HG03196 (cell line): ENCODE results near the gene GRB10.

Experiments used
- ATAC-seq: cut with Tn5 transposase; IDR thresholded peaks from one replicate; pipeline ENCODE4 v1.9.1; 2021; ENCODE audit not compliant: unreplicated experiment

The GRB10 gene

DNA sequence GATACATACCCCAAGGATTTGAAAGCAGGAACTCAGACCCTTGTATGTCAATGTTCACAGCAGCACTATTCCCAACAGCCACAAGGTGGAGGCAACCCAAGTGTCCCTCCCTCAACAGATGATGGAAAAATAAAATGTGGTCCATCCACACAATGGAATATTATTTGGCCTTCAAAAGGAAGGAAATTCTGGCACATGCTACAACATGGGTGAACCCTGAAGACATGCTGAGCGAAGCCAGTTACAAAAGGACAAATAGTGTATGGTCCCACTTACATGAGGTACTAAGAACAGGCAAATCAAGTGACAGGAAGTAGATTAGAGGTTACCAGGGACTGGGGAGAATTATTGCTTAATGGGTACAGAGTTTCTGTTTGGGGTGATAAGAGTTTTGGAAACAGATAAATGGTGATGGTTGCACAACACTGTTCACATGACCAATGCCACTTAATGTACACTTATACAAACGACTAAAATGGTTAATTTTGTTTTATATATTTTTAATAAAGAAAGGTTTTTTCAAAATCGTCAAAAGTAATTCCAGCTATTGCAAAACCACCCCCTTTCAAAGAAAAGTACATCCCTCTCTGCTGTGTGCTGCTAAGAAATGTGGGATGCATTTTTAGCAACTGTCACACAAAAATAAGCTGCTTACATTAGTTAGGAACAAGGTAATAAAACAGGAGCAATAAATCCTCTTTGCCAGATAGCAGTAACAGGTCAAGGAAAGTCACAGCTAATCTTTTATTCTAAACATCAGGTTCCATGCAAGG lies 85.7 kb downstream of the GRB10 start:
- ATAC-seq: no peak

DNA sequence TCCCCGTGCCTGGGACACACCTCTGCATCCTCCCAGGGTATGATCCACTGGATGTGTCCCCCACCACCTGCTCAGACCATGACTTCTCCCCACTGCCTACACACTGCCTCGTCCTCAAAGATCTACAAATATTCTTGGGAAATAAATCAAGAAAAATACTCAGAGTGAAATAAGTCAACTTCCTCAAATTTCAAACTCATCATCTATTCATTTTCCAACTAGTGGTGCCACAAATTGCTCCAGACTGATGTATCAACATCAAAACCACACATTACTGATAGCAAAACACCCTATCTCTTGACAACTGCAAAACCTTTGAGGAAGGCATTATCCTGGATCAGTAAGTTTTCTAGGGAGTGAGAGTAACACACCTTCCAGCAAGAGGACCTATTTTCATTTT lies 87.7 kb downstream of the GRB10 start:
- no peak for ATAC-seq

DNA sequence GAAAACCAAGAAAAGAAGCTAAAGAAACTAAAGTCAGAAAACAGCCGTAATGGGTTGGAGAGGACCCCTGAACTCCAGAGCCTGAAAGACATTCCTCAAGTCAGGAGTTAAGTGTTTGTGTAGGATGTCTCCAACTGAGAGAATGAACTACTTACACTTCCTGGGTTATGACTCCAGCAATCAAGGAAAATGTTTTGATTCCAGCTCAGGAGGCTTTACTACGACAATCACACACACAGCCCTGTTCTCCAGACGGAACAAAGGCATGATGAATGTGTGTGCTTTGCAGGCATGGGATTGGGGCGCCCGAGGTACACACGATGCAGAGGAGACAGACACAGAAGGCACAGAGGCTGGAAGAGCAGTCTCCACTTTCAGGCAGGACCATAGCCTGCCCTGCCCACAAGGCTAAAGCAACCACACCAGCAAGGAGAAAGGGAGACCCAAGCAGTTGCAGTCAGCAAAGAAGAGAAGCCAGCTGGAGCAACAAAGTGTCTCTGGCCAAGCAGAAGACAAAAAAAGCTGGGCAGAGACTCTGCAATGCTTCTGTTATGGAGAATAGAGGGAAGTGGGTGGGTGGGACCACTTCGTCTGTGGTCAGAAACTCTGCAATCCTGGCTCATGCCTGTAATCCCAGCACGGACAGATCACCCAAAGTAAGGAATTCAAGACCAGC lies 89.1 kb downstream of the GRB10 start:
- no peak for ATAC-seq

DNA sequence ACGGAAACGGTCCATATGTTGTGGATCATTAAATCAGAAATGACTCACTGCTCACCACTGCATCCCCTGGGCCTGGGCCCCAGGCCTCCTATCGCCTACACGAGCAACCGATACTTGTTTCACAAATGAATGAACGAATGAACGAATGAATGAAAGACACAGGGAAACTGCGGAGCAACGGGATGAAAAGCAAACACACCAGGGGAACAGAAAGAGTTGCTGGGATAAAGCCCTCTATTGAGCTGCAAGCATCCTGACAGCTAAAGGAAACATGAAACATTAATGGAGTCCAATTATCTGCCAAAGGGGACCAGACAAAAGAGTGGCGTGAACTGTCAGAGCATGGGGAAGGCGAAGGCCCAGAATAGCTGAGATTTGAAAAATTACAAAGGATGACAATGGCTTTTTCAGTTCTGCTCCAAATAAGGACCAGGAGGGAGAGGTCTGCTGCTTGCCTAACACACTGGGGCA lies 92.1 kb downstream of the GRB10 start:
- no peak for ATAC-seq

DNA sequence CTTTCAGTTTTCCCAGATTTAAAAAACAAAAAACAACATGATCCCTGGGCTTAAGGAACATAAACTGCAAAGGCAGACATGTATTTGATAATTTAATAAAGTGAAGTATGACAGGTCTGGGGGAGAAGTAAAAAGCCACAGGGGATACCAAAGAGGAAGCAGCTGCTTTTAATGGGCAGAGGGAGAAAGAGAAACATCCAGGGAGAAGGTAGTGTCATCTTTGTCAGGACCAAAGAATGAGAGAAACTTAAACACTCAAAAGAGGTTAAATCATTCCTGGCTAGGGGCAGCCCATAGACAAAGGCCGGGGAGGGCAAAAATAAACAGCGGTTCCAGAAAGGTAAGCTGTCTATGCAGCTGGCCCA lies 94.5 kb downstream of the GRB10 start:
- no peak for ATAC-seq

DNA sequence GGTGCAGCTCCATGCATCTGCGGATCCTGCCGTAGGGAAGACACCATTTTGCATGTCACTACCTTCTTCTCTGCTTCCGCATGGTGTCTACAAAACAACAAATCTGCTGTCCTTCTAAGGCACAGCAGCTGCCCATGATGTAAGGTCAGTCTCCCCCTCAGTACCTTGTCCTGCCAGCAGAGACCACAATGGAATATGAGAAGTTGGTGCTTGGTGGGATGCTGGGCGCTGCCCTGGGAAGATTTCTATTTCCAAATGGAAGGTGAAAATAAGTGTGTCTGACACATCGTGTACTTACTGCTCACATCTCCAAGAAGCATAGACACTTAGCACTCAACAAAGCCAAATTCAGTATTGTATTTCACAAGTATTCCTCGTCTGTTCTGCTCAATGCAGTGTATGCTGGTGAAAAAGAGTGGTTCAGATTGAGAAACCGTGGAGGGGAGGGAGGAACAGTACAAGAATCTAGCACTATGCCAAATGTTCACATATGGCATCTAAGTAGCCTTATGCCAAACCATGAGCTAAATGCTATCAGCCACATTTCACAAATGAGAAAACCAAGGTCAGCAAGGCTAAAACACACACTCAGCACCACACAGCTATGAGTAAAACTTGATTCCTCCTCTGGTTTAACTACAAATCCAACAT lies 95.0 kb downstream of the GRB10 start:
- ATAC-seq: no peak

DNA sequence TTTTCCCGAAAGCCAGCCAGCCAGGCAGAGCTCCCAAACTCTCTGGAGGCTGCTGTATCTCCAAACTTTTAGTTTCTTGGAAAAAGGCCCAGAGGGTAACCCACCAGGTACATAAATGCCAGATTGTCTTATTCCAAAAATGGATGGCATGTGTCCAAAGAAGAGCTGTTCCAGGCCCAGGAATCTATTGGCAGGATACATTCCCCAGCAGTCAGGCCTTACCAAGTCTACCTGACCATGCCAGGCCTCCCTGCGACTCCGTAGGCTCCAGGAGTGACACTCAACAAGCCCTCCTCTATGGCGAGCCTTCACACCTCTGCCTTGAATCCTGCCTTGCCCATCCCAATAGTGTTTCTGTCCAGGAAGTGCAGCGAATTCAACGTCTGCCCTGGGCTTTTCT lies 95.6 kb downstream of the GRB10 start:
- ATAC-seq: no peak

DNA sequence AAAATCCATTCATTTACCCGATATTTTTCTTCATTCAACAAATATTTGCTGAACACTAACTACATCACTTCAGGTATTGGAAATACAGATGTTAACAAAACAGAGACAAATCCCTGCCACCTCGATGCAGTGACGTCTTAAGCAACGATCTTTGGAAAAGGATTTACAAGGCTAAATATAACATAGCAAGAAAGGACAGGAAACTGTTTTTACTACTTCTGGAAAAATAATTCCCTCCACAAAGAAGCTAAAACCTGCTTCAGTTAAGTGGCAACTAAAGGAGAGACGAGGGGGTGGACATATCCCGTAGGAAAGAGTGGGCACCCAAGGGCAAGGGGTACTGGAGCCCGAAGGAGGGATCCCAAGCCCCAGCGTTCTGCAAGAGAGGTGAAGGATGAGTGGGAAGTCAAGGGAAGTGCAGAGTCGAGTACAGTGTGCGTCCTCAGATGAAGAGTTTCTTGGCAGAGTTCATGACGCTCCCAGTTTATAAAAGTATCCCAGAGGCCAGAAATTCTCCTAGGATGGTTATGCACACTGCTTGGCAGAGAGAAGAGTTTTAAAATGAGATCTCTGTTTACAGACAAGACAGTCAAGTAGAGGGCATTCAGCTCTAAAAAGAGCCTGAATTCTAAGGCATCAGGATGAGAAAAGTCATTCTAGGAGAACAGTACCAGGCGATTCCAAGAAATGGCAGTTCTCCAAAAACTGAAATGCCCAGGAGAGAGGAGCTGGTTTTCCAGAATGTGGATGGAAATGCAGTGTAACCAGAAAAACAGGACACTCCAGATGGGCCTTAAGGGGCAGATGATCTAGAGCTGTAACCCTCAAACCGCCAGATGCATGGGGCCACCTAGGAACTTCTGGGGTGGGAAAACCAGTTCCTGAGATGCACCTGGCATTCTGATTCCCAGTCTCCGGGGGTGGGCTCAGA lies 97.3 kb downstream of the GRB10 start:
- ATAC-seq: no peak

DNA sequence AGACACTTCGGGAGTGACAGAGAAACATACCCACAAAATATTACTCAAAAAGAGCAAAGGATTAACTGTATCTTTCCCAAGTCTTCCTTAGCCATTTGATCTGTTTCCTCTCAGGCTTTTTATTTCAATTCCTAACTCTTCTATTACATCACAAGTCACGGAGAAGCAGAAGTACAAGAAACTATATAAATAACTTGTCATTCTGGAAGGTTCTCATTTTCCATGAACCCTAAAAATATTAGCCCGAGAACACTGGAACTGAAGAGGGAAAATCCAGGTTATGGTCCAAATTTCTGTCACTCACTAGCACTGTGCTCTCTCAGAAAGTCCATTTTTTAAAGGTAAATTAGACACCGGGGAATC lies 98.0 kb downstream of the GRB10 start:
- ATAC-seq: no peak

DNA sequence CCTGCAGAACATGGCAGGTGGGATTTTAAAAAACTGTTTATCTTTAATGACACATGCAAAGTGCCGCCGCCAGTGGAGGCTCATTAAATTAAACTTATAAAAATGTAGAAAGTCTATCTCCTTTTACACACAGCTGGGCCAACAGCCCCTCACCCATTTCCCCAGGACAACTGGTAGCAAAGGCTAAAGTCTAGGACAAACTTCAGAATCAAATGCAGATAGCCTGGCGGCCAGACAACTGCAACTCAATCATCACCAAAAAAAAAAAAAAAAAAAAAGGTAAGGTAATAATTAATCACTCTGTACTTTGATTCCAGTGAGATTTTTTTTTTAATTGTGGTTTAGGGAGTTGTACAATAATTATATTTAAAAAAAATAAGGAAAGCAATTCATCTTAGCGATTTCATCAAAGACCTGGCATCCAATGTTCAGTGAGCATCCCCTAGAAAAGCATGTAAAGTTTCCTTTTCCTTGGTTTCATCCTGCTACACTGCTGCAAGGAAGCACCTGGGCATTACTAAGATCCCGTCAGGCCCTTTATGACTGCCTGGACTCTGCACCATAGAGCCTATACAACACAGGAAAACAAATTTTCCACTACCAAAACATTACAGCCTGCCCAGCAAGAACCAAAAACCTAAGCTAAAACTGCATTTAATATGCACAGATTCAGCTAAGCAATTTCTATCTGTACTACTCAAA lies 98.5 kb downstream of the GRB10 start:
- no peak for ATAC-seq

DNA sequence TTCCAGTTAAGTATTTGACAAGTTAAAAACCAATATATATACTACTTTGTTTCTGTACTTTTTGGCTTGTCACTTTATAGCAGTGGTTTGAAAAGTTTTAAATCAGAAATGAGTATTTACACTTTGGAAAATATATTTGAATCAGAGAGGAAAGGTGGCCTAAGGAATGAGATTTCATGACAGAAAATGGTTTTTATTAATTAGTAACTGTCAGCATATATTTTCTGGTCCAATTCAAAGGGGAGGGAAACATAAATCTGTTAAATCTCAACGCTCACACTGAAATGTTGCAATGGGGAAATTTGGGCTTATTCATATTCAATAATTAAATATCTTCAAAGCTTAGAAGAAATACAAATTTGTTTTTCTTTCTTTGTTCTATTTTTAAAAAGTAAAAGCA lies 100.1 kb downstream of the GRB10 start:
- ATAC-seq: no peak

DNA sequence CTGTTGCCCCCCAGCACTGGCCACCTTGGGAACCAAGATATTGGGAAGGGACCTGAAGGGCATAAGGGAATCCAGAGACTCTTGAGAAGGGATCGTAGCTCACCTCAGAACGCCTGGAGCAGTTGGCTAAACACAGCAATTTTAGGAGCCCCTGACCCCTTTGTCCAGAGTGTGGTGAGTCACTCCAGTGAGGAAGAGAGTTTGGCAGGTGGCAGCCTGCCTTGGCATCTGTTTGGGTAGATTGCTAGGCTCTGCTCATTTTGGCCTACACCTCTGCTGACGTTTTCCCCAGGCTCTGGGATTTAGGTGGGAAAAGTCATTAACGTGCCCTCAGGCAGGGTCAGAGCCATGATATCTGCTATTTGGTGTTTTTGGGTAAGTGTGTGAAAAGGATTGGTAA lies 100.6 kb downstream of the GRB10 start:
- no peak for ATAC-seq

DNA sequence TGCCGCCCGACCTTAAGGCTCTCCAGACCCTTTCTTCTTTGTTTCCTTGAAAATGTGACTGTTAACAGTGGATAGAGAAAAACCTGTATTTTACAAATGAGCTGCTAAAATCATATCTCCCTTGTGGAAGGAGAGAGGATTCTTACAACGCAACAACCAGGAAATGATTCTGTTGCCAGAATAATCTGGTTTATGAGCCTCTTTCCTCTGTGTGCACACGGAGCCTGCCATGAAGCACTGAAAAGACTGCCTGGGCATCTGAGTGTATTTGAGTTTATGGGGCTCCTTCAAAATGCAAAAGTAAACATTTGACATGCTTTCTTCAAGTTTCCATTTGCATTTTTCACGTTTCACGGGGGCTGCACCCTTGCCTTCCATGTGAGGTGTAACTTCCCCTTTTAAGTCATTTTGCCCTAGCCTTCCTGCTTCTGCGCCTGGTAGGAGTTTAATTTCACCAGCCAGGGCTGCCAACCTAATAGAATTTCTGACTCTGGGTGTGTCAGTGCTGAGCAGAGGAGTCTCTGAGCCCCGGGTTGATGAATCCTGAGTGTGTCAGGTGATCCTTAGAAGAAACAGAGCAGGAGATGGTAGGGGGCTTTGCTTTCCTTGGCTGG lies 101.2 kb downstream of the GRB10 start:
- no peak for ATAC-seq

DNA sequence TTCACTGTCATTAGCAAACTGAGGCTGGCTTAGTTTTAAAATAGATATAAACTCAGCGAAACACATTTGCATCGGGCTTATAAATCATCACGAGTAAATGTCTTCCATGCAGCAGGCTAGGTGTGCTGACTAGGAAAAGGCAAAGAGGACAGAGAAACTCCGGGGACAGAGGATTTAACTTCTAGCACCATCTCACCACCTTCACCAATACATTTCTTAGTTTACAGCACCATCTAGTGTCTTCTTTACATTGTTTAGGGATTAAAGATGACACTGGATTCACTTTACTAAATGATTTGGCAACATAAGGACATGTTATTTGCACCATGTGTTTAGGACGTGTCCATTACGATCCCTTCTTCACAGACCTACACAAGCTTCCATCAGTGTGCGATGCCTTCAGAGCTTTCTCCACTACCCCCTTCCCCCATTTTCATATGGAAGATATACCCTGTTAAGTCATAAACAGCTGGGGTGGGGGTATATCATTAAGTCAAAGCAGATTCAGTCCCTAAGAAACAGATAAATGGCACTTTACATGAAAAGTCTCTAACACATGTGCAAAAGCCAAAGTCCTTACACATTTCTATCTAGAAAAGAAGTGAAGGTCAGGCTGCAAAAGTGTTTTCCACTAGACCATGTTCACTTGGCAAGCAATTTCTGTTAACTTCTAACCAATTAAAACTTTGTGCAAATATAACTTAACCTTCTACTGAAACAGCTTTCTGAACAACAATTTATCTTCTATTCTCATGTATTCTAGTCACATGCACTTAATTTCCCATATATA lies 103.3 kb downstream of the GRB10 start:
- ATAC-seq: peak; percentile 62

DNA sequence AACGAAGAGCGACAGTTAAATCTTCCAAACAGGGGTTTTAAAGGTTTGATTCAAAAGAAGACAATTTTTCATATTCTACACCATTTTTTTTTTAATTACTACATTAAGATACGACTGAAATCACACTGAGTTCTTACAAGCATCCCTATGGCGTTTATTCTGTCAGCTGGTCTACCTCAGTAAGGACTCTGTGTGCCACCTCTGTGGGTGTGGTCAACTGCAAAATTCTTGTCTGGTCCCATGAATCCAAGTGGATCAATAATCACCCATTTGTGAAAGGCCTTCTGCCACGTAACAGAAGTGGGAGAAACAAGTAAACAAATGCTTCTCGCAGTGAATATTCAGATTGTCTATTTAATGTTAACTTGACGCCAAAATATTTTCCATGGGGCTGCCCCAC lies 104.1 kb downstream of the GRB10 start:
- ATAC-seq: no peak

DNA sequence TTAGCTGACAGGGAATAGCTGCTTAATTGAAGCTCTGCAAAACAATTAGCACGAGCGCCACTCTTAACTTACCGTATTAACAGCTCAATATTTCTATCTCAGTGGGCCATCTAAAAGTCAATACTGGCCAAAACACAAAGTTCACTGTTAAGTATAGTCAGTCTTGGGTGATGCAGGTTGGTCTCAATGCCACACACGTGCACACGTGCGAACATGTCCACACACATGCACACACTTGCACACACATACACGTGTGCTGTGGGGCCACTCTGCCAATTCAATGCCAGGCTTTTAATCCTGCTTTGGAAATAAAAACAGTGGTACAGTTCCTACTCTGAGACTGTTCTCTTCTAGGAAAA lies 105.1 kb downstream of the GRB10 start:
- ATAC-seq: no peak

DNA sequence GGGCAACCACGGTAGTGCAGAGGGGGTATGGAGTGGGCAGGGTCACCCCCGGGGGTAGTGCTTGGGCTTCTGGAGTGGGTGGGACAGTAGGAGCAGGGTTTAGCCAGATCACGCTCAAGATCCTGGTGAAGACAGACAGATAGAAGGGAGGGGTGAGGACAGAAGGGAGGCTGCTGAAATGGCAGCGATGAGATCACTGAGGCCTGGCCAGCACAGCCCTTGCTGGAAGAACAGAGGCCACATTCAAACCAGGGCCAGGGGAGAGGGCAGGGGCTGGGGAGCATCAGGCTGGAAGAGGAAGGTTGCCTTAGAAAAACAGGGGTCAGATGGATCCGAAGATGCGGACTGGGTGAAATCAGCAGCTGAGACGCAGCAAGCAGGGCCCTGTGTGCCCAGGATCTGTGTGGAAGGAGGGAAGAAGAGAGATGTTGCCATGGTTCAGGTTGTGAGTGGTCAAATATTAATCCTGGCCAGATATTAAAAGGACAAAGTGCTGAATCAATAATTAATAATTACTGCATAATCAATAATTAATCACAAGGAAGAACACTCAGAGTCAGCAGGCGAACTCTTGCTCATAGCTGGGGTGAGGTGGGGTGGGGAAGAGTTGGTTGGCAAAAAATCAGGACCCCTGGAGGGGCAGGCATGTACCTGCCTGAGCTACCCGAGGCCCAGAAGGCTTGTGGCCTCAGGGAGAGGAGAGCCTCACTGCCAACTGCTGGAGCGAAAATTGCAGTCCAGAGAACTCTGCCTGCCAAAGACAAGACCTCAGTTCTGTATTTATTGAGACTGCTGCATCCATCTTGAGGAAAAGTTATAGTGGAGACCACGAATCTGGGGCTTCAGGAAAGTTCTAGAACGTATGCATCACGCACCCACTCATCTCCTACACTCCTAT lies 105.7 kb downstream of the GRB10 start:
- no peak for ATAC-seq

DNA sequence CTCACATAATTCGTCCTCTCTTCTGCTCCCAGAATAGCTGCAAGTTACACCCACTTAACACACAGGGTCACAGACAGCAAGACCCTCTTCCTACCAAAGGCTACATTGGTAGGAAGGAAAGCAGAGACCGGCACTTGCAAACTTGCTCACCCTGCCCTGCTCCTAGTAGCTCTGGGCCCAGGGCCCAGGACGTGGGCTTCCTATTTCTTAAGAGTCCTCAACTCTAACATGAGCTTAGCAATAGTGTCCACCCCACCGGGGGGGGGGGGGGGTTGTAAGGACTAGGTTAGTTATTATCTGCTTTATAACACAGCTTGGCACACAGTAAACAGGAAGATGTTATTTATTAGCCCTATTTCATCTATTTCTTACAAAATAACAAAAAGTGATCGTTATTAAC lies 106.6 kb downstream of the GRB10 start:
- ATAC-seq: no peak
